OCI-LY7 (cell line): ENCODE measurements around the gene STAT4.

Experiments used
- EZH2phosphoT487 ChIP-seq: fragments of 200-600 bp; sonication (generic); IDR thresholded peaks from 2 replicates; pipeline ENCODE4 v1.6.1; 2018; ENCODE audit warnings: low read depth, borderline replicate concordance, mild to moderate bottlenecking, mixed run types, antibody characterized with exemption, low read length, moderate library complexity, mixed read lengths
- TF ChIP-seq, protein P1 (sequence below): fragments of 200-600 bp; sonication (generic); conservative IDR thresholded peaks from 2 replicates; pipeline ENCODE4 v1.5.1; 2014; ENCODE audit warnings: mild to moderate bottlenecking, antibody characterized with exemption, low read length, moderate library complexity, mixed read lengths

DNA sequence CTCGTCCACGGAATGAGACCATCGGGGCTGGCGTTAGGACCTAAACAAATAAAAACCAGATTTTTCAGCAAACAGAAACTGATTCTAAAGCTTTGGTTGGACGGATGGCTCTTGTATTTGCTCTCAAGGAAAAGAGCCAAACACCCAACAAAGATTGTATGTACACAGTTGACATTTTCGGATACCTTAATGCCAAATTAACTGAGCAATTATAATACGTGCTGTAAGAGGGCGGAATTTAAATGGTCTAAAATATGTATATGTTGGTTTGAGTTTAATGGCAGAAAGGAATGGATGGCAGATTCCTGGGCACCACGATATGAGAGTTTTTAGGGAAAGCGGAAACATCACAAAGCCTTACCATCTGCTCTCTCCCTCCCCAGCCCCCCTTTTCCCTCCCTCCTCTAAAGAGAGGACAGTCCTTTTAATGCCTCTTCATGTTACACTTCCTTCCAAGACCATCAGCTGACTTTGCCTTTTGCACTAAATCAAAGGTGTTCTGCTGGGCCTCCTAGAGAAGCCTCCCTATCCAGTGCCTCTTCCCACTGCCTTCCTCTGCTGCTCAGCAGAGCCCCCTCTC is 170.1 kb downstream of the STAT4 start:
- TF ChIP-seq, protein P1, sequence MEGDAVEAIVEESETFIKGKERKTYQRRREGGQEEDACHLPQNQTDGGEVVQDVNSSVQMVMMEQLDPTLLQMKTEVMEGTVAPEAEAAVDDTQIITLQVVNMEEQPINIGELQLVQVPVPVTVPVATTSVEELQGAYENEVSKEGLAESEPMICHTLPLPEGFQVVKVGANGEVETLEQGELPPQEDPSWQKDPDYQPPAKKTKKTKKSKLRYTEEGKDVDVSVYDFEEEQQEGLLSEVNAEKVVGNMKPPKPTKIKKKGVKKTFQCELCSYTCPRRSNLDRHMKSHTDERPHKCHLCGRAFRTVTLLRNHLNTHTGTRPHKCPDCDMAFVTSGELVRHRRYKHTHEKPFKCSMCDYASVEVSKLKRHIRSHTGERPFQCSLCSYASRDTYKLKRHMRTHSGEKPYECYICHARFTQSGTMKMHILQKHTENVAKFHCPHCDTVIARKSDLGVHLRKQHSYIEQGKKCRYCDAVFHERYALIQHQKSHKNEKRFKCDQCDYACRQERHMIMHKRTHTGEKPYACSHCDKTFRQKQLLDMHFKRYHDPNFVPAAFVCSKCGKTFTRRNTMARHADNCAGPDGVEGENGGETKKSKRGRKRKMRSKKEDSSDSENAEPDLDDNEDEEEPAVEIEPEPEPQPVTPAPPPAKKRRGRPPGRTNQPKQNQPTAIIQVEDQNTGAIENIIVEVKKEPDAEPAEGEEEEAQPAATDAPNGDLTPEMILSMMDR, result no peak
- TF ChIP-seq EZH2phosphoT487, result no peak
